Measurements from ENCODE around the gene SYK. TPM values are rescaled to one million over a fixed set of nuclear protein-coding genes. Genes with fewer than 3 reads are reported as not detected.

Gene SYK
- polyA plus RNA-seq, 3 donors = 5.4 to 7.4 (median 6.1) TPM

DNA sequence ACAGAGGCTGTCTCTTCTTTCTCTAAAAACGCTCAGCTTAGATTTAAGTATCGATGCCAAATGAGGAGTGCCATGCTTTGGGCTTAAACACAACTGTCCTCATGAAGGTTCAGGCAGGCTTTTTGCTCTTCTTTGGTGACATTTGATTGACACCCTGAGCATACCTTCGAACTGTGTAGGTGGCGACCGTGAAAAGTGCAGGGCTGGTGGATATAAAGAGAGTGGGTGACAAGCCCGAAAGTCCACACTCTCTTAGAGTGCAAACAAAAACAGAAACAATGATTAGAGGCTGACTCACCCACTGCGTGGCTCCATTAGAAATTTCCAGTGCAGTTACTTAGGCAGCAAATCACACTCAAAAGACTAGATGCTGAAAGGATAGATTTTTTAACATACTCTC is 141.7 kb downstream of the SYK start:
- WGBS, 3 donors = 68 to 87% (median 83%) methylated on average over 7 of the region's 7 CpGs
- H3K27ac ChIP-seq (ENCODE audit: low read depth, low read length) = no peak overlapping the region

DNA sequence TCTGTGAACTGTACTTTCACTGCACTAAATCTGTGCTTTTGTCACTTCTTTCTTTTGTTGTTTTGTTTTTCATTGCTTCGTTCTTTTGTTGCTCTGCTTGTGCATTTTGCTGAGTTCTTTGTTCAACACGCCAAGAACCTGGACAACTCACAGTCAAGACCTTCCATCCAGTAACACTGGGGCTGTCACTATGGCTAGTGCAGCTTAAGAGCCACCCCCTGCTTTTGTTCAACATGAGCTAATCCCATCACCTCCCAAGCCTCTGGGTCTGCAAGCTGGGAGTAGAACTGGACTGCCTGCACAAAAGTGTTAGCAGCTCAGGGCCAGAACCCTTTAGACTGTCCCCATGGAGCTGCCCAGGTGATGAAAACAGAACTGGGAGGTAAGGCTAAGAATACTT is 143.7 kb downstream of the SYK start:
- WGBS, 3 donors = 91% methylated on average over 2 of the region's 2 CpGs
- H3K27ac ChIP-seq (ENCODE audit: low read depth, low read length) = no peak overlapping the region

DNA sequence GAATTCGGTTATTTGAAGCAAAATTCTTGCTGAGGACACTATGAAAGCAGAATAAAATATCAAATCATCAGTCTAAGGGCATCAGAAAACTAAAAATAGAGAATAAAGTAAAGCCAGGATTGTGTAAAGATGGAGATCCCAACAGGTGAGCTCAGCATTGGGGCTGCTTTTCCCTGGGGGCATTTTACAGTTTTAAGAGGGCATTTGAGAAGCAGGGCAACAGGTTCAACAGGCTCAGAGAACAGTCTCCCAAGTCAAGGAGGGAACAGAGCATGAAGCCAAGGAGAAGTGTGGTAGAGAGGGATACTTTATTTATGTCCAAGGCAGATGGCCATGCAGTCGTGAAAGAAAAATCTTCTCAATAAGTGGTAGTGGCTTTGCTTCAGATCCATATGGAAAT is 145.4 kb downstream of the SYK start:
- 61 to 70% (median 62%) methylated on average over 2 of the region's 2 CpGs for WGBS, 3 donors
- no peak overlapping the region for H3K27ac ChIP-seq (ENCODE audit: low read depth, low read length)

Other genes starting within 250 kb of the SYK start
- gene DIRAS2, start 159.0 kb upstream of the SYK start, polyA plus RNA-seq = under 1 TPM in 2 of 3 donors, not detected in 1; 0.01 to 0.30 TPM

All from adipose tissue (tissue), 3 donors.